ENCODE measurements around the gene GNL3. TPM values are rescaled to one million over a fixed set of nuclear protein-coding genes. Genes with fewer than 3 reads are reported as not detected.
A peak's percentile ranks its signal among the peaks of the same experiment; 100 is the strongest.

GNL3 gene
- total RNA-seq, 2 experiments from 2014 or later, result 182 to 220 TPM

GRCh38 chr3:52684184-52684583, 1.6 kb upstream of the GNL3 start:
- H3K27ac ChIP-seq (ENCODE audit: low read depth, low read length, poor library complexity, severe bottlenecking), result no peak overlapping the region
- H3K36me3 ChIP-seq (ENCODE audit: insufficient read depth, low read length), result peaks cover 63% of the 10 kb centered on the region
- H4K20me1 ChIP-seq (ENCODE audit: insufficient read depth, low read length), result peaks cover 31% of the 10 kb centered on the region; the same call in 1 of the 2 replicates
- intact Hi-C loops (cut with micrococcal nuclease; ENCODE audit: unreplicated experiment), result no loop called here
- H3K9me2 ChIP-seq (ENCODE audit: insufficient read depth, low read length), result no peaks in the 10 kb centered on the region
- peaks cover 44% of the 10 kb centered on the region for H3K4me1 ChIP-seq (ENCODE audit: insufficient read depth, low read length, poor library complexity, severe bottlenecking)
- POLR2A ChIA-PET, result interaction anchor here (0.7 kb wide), 1 partner anchor 51 kb away, joined by 3 read pairs; no protein-coding TSS in a partner anchor
- no peak overlapping the region for H2AFZ ChIP-seq (ENCODE audit: low read length)
- H3K4me3 ChIP-seq (ENCODE audit: low read depth, low read length, poor library complexity, severe bottlenecking), result peak overlapping the region; percentile 94
- peak overlapping the region; percentile 97 for H3K4me2 ChIP-seq (ENCODE audit: low read length)
- H3K9me3 ChIP-seq (ENCODE audit: low read length), result no peaks in the 10 kb centered on the region
- peaks cover 92% of the 10 kb centered on the region for H3K79me2 ChIP-seq (ENCODE audit: insufficient read depth, low read depth, low read length)
- TF ChIP-seq EZH2phosphoT487 (IDR thresholded peaks at IDR 0.05; ENCODE audit: borderline replicate concordance, low read depth, low read length), result no peak
- TF ChIP-seq CTCF (conservative IDR thresholded peaks at IDR 0.05; ENCODE audit: low read length), result no peak
- DNase-seq (ENCODE audit: low spot score), result no peak
- CTCF ChIA-PET (ENCODE audit: unreplicated experiment), result interaction anchor here (1.4 kb wide), 1 partner anchor 13 kb away, joined by 3 read pairs; no protein-coding TSS in a partner anchor
- BruUV-seq (replicated peaks), result no TSS peak

DNA sequence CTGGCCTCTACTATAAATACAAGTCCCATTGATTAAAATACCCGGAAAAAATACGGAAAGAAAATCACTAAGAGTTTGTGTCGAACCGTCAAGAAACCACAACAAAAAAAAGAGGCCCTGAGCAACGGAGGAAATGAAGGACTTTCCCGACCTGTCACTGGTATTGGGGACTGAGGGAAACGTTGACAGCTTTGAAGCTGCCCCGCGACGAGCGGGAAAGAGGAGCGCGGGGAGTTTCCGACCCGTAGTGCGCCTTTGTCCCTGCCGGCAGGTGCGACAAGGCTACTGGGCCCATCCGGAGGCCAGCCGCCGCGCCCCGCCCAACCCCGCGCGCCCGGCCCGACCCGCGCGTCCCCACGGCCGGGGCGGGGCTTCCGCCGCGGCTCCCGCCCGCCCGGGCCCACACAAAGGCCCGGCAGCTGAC, 535 bp upstream of the GNL3 start:
- peak; percentile 88 for DNase-seq (ENCODE audit: low spot score)
- no peaks in the 10 kb centered on the region for H3K9me3 ChIP-seq (ENCODE audit: low read length)
- peak overlapping the region; percentile 45; the same call in 1 of the 2 replicates for H2AFZ ChIP-seq (ENCODE audit: low read length)
- peak overlapping the region; percentile 94 for H3K4me3 ChIP-seq (ENCODE audit: low read depth, low read length, poor library complexity, severe bottlenecking)
- POLR2A ChIA-PET, result interaction anchor here (0.6 to 1.0 kb wide), 5 partner anchors 21 to 1244 kb away, joined by 3 to 4 read pairs (median 3); partner anchors contain the start of genes GLT8D1 and SPCS1
- BruUV-seq (replicated peaks), result no TSS peak
- TF ChIP-seq CTCF (conservative IDR thresholded peaks at IDR 0.05; ENCODE audit: low read length) (no peak), EZH2phosphoT487 (IDR thresholded peaks at IDR 0.05; ENCODE audit: borderline replicate concordance, low read depth, low read length) (no peak)
- intact Hi-C loops (cut with micrococcal nuclease; ENCODE audit: unreplicated experiment), result loop anchor here (1.0 to 5.0 kb wide), 4 partner anchors 21 to 362 kb away; partner anchors contain the start of genes NISCH, SFMBT1, SPCS1 and UQCC5
- H3K4me1 ChIP-seq (ENCODE audit: insufficient read depth, low read length, poor library complexity, severe bottlenecking), result peaks cover 44% of the 10 kb centered on the region
- peaks cover 89% of the 10 kb centered on the region for H3K79me2 ChIP-seq (ENCODE audit: insufficient read depth, low read depth, low read length)
- H3K36me3 ChIP-seq (ENCODE audit: insufficient read depth, low read length), result peaks cover 63% of the 10 kb centered on the region
- peak overlapping the region; percentile 81 for H3K27ac ChIP-seq (ENCODE audit: low read depth, low read length, poor library complexity, severe bottlenecking)
- peak overlapping the region; percentile 97 for H3K4me2 ChIP-seq (ENCODE audit: low read length)
- CTCF ChIA-PET (ENCODE audit: unreplicated experiment), result no interaction called here
- no peaks in the 10 kb centered on the region for H3K9me2 ChIP-seq (ENCODE audit: insufficient read depth, low read length)
- H4K20me1 ChIP-seq (ENCODE audit: insufficient read depth, low read length), result peaks cover 31% of the 10 kb centered on the region; the same call in 1 of the 2 replicates

DNA sequence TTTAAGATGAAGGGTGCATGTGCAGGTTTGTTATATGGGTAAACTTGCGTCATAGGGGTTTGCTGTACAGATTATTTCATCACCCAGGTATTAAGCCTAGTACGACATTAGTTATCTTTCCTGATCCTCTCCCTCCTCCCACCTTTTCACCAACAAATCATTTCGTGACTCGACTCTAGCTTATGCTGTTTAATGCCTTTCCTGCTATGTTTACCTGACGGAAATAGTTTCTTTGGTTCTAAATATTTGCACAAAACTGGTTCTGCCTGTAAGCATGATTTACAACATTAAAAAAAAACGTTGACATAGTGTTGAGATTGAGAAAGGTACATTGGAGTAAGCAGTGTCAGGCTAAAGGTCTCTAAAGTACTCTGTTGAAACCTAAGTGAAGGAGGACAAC, 2.4 kb downstream of the GNL3 start:
- Histone ChIP-seq H3K36me3 (ENCODE audit: insufficient read depth, low read length) (peaks cover 73% of the 10 kb centered on the region), H3K27ac (ENCODE audit: low read depth, low read length, poor library complexity, severe bottlenecking) (no peak overlapping the region), H2AFZ (ENCODE audit: low read length) (no peak overlapping the region), H3K9me3 (ENCODE audit: low read length) (no peaks in the 10 kb centered on the region), H3K79me2 (ENCODE audit: insufficient read depth, low read depth, low read length) (peaks cover 81% of the 10 kb centered on the region), H3K9me2 (ENCODE audit: insufficient read depth, low read length) (no peaks in the 10 kb centered on the region), H3K4me2 (ENCODE audit: low read length) (peak overlapping the region; percentile 90), H3K4me1 (ENCODE audit: insufficient read depth, low read length, poor library complexity, severe bottlenecking) (peaks cover 37% of the 10 kb centered on the region), H4K20me1 (ENCODE audit: insufficient read depth, low read length) (peaks cover 29% of the 10 kb centered on the region), H3K4me3 (ENCODE audit: low read depth, low read length, poor library complexity, severe bottlenecking) (no peak overlapping the region)
- ChIA-PET CTCF (ENCODE audit: unreplicated experiment) (interaction anchor here (0.6 kb wide), 1 partner anchor 64 kb away, joined by 3 read pairs; no protein-coding TSS in a partner anchor), POLR2A (interaction anchor here (1.8 to 5.3 kb wide), 2 partner anchors 9 to 16 kb away, joined by 9 to 44 read pairs; partner anchors contain the start of genes GLT8D1 and SPCS1)
- no TSS peak for BruUV-seq (replicated peaks)
- DNase-seq (ENCODE audit: low spot score), result no peak
- TF ChIP-seq EZH2phosphoT487 (IDR thresholded peaks at IDR 0.05; ENCODE audit: borderline replicate concordance, low read depth, low read length) (no peak), CTCF (conservative IDR thresholded peaks at IDR 0.05; ENCODE audit: low read length) (no peak)
- intact Hi-C loops (cut with micrococcal nuclease; ENCODE audit: unreplicated experiment), result loop anchor here (5.0 kb wide), 2 partner anchors 231 to 359 kb away; partner anchors contain the start of genes NISCH and SFMBT1

All from OCI-LY7 (cell line).